H1 (cell line): ENCODE data around the gene COQ10B. TPM values are rescaled to one million over a fixed set of nuclear protein-coding genes. Genes with fewer than 3 reads are reported as not detected.

Source experiments
- polyA plus RNA-seq, 7 experiments: library from polyadenylated mRNA; depleted of rRNA in 3 of 7; stranded (reverse) in 5 of 7; unstranded in 2 of 7; fragments of >200 nt in 5 of 7; fragments of 200-250 nt in 2 of 7; gene quantifications; 1 replicate in 5 of 7; 2 replicates in 1 of 7; 4 replicates in 1 of 7; pipeline versions ENCODE4 v1.2.1 to v1.2.3, GENCODE V29; 2011 to 2013; ENCODE audit warnings: missing spikeins in 2 of 7, mixed read lengths in 2 of 7
- small RNA-seq: library from polyadenylated mRNA; stranded (forward); fragments of <200 nt; extraction: miRNeasy Mini kit (QIAGEN cat#:217004); gene quantifications from one replicate; pipeline ENCODE3, GENCODE V24; 2013; ENCODE audit not compliant: insufficient read depth
- total RNA-seq: library from RNA; stranded (reverse); fragmentation: NEBNext Ultra II Directional; extraction: Animal tissue kit (Norgen Biotek cat#: 25700); gene quantifications from 2 replicates; pipeline ENCODE4 v1.2.1, GENCODE V29; 2021

The COQ10B gene
- total and polyA plus RNA-seq, 2 of the 8 experiments (the other 6 are each of a cell fraction or from before 2014, with no cell fraction given) = 1.9 to 17.3 TPM

Small RNAs within 50 kb of the gene (small RNA-seq; reads per million reads assigned to genes)
- not detected for gene RF00394
- not detected for gene RNU6-1029P

Other genes starting within 250 kb of the COQ10B start
- gene ANKRD44, start 142.8 kb upstream of the COQ10B start, total RNA-seq = 1.3 TPM in 2 replicates
- gene ANKRD44, start 142.8 kb upstream of the COQ10B start, polyA plus RNA-seq (2011; rRNA removed) = 1.2 and 1.4 TPM in 2 replicates
- 294 and 320 TPM in 2 replicates for gene SF3B1, start 18.5 kb upstream of the COQ10B start, total RNA-seq
- 189 and 403 TPM in 2 replicates for gene SF3B1, start 18.5 kb upstream of the COQ10B start, polyA plus RNA-seq (2011; rRNA removed)
- gene HSPD1, start 46.3 kb downstream of the COQ10B start, total RNA-seq = 1,063 and 1,108 TPM in 2 replicates
- gene HSPD1, start 46.3 kb downstream of the COQ10B start, polyA plus RNA-seq (2011; rRNA removed) = 166 and 221 TPM in 2 replicates
- gene HSPE1, start 46.8 kb downstream of the COQ10B start, total RNA-seq = 364 and 377 TPM in 2 replicates
- 105 and 206 TPM in 2 replicates for gene HSPE1, start 46.8 kb downstream of the COQ10B start, polyA plus RNA-seq (2011; rRNA removed)
- gene MOB4, start 62.5 kb downstream of the COQ10B start, total RNA-seq = 46.8 and 54.2 TPM in 2 replicates
- 19.3 and 51.5 TPM in 2 replicates for gene MOB4, start 62.5 kb downstream of the COQ10B start, polyA plus RNA-seq (2011; rRNA removed)
- 1.2 and 2.4 TPM in 2 replicates for gene RFTN2, start 222.0 kb downstream of the COQ10B start, total RNA-seq
- gene RFTN2, start 222.0 kb downstream of the COQ10B start, polyA plus RNA-seq (2011; rRNA removed) = 0.42 and 2.3 TPM in 2 replicates